Keratinocyte (primary cell): ENCODE results near the gene RAD18.

Source experiments
- EZH2 ChIP-seq: IDR thresholded peaks from one replicate; pipeline ENCODE4 v1.6.1; 2012; ENCODE audit warnings: inconsistent platforms, mild to moderate bottlenecking, low read length, moderate library complexity
- TF ChIP-seq, protein P1 (sequence below), 3 experiments: IDR thresholded peaks in 1 of 3; conservative IDR thresholded peaks in 1 of 3; optimal IDR thresholded peaks in 1 of 3; 2 replicates in 2 of 3; 3 replicates in 1 of 3; pipeline versions ENCODE3 to v1.5.1; 2011; ENCODE audit warnings: low read length in 3 of 3, mild to moderate bottlenecking in 3 of 3, moderate library complexity in 2 of 3, control low read depth in 1 of 3, inconsistent platforms in 1 of 3; ENCODE audit not compliant: insufficient read depth in 2 of 3; ENCODE audit errors: extremely low read depth in 1 of 3

DNA sequence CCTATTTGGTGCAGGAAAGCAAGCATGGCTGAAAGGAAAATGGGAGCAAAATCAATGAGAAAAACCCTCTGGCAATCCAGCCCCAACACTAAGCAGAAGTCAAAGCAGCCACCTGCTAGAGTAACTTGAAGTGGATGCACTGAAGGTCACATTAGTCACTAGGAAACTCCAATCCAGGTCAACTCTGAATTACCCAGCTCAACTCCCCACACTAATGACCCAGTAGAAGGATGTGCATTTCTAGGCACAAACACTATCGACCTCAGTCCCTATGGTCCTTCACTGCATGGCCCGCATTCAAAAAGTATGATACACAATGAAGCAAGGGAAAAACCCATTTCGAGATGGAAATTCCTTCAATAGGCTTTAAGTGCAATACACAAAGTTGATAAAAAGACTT lies 80.6 kb downstream of the RAD18 start:
- TF ChIP-seq, protein P1, sequence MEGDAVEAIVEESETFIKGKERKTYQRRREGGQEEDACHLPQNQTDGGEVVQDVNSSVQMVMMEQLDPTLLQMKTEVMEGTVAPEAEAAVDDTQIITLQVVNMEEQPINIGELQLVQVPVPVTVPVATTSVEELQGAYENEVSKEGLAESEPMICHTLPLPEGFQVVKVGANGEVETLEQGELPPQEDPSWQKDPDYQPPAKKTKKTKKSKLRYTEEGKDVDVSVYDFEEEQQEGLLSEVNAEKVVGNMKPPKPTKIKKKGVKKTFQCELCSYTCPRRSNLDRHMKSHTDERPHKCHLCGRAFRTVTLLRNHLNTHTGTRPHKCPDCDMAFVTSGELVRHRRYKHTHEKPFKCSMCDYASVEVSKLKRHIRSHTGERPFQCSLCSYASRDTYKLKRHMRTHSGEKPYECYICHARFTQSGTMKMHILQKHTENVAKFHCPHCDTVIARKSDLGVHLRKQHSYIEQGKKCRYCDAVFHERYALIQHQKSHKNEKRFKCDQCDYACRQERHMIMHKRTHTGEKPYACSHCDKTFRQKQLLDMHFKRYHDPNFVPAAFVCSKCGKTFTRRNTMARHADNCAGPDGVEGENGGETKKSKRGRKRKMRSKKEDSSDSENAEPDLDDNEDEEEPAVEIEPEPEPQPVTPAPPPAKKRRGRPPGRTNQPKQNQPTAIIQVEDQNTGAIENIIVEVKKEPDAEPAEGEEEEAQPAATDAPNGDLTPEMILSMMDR (optimal IDR thresholded peaks at IDR 0.05 in 1 of 3, IDR thresholded peaks at IDR 0.05 in 1 of 3, conservative IDR thresholded peaks at IDR 0.05 in 1 of 3; ENCODE audit: extremely low read depth in 1 of 3, insufficient read depth in 2 of 3, low read length in 3 of 3), result no peak
- TF ChIP-seq EZH2, result no peak
